ENCODE results near the gene GRID2. TPM values are rescaled to one million over a fixed set of nuclear protein-coding genes. Genes with fewer than 3 reads are reported as not detected.

The GRID2 gene
- total RNA-seq, 1 donor from 2014 or later, result 1.3 TPM

DNA sequence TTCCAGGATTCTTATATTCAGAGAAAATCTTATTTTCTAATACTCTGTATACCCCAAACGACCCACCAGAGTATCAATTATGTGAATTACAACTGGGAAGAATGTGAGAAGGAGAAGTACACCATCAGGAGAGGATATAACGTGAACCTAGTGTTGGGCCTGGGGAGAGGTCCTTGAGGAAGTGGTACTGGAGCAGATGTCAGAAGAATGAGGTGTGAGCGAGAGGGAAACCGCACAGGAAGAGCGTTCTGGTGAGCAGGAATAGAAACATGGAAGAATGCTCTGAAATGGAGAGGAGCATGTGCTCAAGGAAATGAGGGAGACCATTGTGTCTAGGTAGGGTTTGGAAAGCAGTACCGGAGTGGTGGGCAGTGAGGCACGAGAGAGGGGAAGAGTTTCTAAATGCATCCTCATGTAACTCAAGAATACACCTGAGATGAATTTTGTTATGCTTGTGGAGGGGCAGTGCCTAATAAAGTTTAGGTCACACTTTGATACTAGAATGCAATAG, 151.6 kb downstream of the GRID2 start:
- no peaks in the 10 kb centered on the region for H3K9me3 Mint-ChIP-seq
- no peaks in the 10 kb centered on the region for H3K27me3 Mint-ChIP-seq (ENCODE audit: low read depth)
- no peak overlapping the region for H3K4me3 Mint-ChIP-seq
- no peaks in the 10 kb centered on the region for H3K36me3 Mint-ChIP-seq (ENCODE audit: low read depth)
- TF ChIP-seq, protein P1, sequence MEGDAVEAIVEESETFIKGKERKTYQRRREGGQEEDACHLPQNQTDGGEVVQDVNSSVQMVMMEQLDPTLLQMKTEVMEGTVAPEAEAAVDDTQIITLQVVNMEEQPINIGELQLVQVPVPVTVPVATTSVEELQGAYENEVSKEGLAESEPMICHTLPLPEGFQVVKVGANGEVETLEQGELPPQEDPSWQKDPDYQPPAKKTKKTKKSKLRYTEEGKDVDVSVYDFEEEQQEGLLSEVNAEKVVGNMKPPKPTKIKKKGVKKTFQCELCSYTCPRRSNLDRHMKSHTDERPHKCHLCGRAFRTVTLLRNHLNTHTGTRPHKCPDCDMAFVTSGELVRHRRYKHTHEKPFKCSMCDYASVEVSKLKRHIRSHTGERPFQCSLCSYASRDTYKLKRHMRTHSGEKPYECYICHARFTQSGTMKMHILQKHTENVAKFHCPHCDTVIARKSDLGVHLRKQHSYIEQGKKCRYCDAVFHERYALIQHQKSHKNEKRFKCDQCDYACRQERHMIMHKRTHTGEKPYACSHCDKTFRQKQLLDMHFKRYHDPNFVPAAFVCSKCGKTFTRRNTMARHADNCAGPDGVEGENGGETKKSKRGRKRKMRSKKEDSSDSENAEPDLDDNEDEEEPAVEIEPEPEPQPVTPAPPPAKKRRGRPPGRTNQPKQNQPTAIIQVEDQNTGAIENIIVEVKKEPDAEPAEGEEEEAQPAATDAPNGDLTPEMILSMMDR (conservative IDR thresholded peaks at IDR 0.05), result no peak
- DNase-seq (ENCODE audit: low read depth, low spot score), result no peak
- no peak overlapping the region for H3K27ac Mint-ChIP-seq (ENCODE audit: unreplicated experiment)
- H3K4me1 Mint-ChIP-seq, result no peaks in the 10 kb centered on the region

DNA sequence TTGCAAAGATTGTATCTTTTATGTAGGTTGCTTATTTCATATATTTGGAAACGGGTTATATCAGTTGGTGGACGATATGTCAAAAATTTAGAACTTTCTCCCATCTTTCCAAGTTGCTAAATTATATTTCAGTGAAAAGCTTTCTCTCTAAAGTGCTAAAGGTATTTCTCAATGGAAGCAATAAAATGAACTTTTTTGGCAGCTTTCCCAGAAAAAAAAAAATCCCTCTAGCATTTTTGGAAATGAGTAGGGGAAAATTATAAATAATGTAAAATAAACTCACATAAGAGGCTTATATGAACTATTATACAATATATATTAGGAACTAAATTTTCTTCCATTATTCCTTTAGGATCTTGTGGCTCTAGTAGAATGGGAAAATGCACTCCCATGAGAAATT, 152.2 kb downstream of the GRID2 start:
- H3K9me3 Mint-ChIP-seq, result no peaks in the 10 kb centered on the region
- DNase-seq (ENCODE audit: low read depth, low spot score), result no peak
- TF ChIP-seq, protein P1 (conservative IDR thresholded peaks at IDR 0.05), result no peak
- no peak overlapping the region for H3K27ac Mint-ChIP-seq (ENCODE audit: unreplicated experiment)
- no peaks in the 10 kb centered on the region for H3K36me3 Mint-ChIP-seq (ENCODE audit: low read depth)
- H3K27me3 Mint-ChIP-seq (ENCODE audit: low read depth), result no peaks in the 10 kb centered on the region
- no peak overlapping the region for H3K4me3 Mint-ChIP-seq
- H3K4me1 Mint-ChIP-seq, result no peaks in the 10 kb centered on the region

DNA sequence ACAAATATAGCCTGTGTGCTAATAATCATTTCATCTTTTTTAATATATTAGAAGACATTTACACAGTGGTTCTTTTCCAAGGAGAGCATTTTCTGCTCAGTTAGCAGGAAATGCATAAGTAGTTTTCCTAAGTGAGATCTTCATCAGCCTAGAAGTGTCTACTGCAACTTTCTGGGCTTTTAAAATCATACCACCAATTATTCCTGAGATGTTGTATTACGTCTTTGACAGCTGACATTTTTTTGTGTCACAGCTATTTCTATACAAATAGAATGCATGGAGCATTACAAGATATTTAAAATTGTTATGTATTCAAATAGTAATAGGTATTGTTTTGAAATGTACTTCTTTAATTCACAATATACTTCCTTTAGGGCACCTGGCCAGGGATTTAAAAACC, 158.0 kb downstream of the GRID2 start:
- H3K4me1 Mint-ChIP-seq, result no peaks in the 10 kb centered on the region
- no peak overlapping the region for H3K27ac Mint-ChIP-seq (ENCODE audit: unreplicated experiment)
- H3K9me3 Mint-ChIP-seq, result no peaks in the 10 kb centered on the region
- H3K27me3 Mint-ChIP-seq (ENCODE audit: low read depth), result no peaks in the 10 kb centered on the region
- TF ChIP-seq, protein P1 (conservative IDR thresholded peaks at IDR 0.05), result no peak
- no peak for DNase-seq (ENCODE audit: low read depth, low spot score)
- H3K4me3 Mint-ChIP-seq, result no peak overlapping the region
- no peaks in the 10 kb centered on the region for H3K36me3 Mint-ChIP-seq (ENCODE audit: low read depth)

DNA sequence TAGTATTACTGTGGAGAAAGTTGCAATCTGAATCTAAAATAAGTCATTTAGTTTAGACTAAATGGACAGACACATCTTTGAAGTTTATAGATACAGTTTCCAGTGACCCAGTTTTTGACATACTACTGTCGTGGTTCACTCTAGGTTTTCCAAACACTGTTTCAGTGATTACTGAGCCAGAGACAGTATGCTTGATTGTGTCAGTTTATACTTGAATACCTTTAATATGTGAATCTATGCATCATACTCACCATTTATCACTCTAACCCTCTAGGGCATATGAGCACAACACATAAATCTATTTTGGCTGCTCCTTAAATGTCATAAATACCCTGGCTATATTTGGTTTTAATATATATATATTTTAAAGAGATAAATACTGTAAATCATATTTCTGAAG, 173.5 kb downstream of the GRID2 start:
- Mint-ChIP-seq H3K27ac (ENCODE audit: unreplicated experiment) (no peak overlapping the region), H3K4me3 (no peak overlapping the region), H3K4me1 (no peaks in the 10 kb centered on the region), H3K27me3 (ENCODE audit: low read depth) (no peaks in the 10 kb centered on the region), H3K36me3 (ENCODE audit: low read depth) (no peaks in the 10 kb centered on the region), H3K9me3 (peaks cover 4% of the 10 kb centered on the region)
- DNase-seq (ENCODE audit: low read depth, low spot score), result no peak
- TF ChIP-seq, protein P1 (conservative IDR thresholded peaks at IDR 0.05), result no peak

DNA sequence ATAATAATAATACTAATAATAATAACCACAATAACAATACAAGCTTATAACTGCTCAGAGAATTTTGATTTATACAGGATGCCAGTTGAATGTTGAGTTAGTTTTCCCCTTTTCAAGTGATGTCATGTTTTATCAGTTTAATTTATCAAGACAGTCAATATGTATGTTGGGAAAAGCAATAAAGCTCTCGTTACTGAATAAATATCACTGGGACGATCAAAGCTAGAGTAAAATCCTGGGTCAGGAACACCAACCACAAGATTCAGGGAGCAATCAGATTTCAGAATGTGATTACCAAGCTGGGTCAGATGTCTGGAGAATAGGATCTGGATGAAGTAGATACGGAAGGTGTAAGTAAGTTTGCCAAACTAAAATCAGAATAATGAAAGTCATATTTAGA, 179.6 kb downstream of the GRID2 start:
- Mint-ChIP-seq H3K36me3 (ENCODE audit: low read depth) (no peaks in the 10 kb centered on the region), H3K4me3 (no peak overlapping the region), H3K9me3 (no peaks in the 10 kb centered on the region), H3K4me1 (no peaks in the 10 kb centered on the region), H3K27me3 (ENCODE audit: low read depth) (no peaks in the 10 kb centered on the region), H3K27ac (ENCODE audit: unreplicated experiment) (no peak overlapping the region)
- no peak for DNase-seq (ENCODE audit: low read depth, low spot score)
- TF ChIP-seq, protein P1 (conservative IDR thresholded peaks at IDR 0.05), result no peak

GRCh38 chr4:92488496-92488895, 184.7 kb downstream of the GRID2 start:
- TF ChIP-seq, protein P1 (conservative IDR thresholded peaks at IDR 0.05), result no peak
- no peaks in the 10 kb centered on the region for H3K9me3 Mint-ChIP-seq
- no peaks in the 10 kb centered on the region for H3K27me3 Mint-ChIP-seq (ENCODE audit: low read depth)
- H3K36me3 Mint-ChIP-seq (ENCODE audit: low read depth), result no peaks in the 10 kb centered on the region
- H3K4me1 Mint-ChIP-seq, result no peaks in the 10 kb centered on the region
- H3K27ac Mint-ChIP-seq (ENCODE audit: unreplicated experiment), result no peak overlapping the region
- H3K4me3 Mint-ChIP-seq, result no peak overlapping the region
- DNase-seq (ENCODE audit: low read depth, low spot score), result no peak

Data from neural crest cell (in vitro differentiated cells).